HG03520 (cell line): ENCODE measurements around the gene PIK3R1.
A peak's percentile ranks its signal among the peaks of the same experiment; 100 is the strongest.

Experiments
- ATAC-seq: cut with Tn5 transposase; IDR thresholded peaks from one replicate; pipeline ENCODE4 v1.9.1; 2021; ENCODE audit warnings: mild to moderate bottlenecking, moderate library complexity; ENCODE audit not compliant: unreplicated experiment

Gene PIK3R1

DNA sequence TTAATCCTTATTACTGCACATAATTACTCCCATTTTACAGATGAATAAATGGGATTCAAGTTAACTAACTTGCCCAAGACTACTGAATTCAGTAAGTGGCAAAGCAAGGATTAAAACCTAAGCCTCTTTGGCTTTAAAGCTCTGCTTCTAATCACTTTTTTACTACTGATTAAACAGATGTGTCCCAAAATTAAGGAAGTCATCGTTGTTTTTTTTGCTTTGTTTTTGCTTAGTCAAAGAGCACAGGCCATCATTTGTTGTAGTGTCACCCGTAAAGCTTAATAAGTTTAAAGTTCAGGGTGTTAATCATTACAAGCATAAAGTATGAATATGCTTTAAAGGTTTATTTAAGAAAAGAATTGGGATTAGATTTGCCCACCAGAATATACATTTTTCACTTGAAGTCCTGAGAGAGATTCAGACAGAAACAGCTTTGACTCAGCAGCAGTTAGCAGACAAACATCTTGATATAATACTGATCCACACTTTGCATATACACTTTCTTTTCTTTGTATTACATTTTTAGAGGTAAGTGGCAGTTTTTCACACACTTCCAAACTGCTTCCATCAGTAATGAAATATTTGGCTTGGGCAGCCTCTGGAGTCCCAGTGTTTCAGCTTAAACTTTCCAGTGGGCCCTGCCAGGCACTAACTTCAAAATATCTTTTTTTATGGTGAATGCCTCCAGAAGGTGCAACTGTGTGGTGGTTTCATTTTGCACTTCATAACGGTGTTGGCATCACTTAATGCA, 52.7 kb downstream of the PIK3R1 start:
- ATAC-seq: peak; percentile 53

DNA sequence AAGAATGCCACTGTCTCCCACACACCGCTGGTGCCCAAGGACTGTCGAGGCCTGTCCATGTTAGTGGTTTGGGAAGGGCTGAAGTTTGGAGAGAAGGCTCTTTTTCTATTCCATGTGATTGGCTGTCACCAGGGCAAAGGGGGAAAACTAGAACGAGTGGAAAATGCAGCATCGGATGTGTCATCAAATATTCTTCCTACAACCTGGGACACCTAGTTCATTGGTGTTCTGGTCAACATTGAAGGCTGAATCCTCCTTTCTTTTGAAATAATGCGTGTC, 53.2 kb downstream of the PIK3R1 start:
- ATAC-seq: no peak

DNA sequence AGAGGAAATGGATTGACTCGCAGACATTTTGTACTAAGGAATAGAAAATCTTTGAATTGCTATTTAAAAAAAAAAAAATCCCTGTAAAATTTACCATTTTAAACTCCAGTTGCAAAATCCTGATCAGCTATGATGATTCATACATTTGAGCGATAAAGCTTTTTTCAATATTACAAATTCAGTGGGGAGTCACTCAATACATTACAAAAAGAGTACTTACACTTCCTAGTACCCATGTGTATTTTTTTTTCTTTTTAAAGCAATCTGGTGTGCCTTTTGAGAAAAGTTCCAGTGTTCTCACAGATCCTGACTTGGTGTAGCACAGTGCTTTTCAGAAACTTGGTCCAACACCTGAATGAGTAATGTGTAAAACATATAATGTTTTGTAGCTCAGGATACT, 54.3 kb downstream of the PIK3R1 start:
- ATAC-seq: no peak

DNA sequence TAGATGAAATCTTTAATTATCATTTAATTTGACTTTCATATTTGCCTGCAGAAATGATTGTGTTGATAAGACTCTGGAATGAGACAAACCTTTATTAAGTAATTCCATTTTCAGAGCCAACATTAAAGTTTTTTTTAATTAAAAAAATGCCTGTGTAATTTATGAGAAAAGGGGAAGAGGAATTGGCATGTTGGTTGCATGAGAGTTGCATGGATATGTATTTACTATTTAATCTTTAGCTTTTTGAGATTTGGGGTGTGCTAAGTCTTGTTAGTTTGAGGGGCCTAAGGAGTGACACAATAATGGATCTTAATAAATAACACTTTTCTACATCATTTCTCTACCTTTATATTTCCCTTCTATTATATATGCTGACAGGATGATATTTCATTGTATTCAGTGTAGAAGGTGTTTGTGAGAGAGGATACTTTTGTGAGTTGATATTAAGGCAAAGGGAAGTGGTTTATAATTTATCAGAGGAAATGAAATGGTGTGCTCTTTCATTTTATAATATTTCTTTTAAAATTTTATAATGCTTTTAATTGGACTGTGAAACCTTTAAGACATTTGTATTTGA, 54.9 kb downstream of the PIK3R1 start:
- no peak for ATAC-seq

DNA sequence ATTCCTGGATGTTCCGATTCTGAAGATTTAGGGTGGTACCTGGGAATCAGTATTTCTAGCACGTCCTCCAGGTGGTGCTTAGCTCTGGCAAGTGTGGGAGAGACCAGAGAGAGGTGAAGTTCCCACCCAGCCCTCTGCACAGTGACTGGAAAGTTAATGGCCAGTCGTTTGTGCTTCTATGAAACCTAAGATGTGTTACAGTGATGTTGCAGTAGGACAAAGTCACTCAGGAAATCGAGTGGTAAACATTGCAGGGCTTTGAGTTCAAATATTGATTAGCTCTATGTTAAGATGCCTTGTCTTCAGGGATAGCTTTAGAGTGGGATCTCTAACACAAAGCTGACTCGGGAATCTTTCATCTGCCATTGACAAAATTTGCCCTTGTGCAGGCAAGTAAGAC, 55.6 kb downstream of the PIK3R1 start:
- ATAC-seq: no peak

DNA sequence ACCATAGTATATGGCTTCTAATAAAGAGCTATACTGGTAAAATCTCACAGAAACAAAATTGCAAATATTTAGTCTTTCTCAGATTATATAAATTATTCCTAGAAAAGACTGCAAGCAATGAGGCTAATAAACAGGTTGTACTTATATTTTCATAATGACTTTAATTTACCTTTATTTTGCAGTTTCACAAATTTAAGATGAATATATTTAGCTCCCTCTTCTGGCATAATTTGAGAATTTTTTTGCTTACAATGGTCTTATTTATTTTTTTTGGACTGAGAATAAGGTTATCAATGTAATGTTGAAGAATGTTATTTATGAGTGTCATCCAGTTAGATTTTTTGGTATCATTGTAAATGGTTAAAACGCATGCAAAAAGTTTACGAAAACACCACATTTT, 56.7 kb downstream of the PIK3R1 start:
- ATAC-seq: no peak

DNA sequence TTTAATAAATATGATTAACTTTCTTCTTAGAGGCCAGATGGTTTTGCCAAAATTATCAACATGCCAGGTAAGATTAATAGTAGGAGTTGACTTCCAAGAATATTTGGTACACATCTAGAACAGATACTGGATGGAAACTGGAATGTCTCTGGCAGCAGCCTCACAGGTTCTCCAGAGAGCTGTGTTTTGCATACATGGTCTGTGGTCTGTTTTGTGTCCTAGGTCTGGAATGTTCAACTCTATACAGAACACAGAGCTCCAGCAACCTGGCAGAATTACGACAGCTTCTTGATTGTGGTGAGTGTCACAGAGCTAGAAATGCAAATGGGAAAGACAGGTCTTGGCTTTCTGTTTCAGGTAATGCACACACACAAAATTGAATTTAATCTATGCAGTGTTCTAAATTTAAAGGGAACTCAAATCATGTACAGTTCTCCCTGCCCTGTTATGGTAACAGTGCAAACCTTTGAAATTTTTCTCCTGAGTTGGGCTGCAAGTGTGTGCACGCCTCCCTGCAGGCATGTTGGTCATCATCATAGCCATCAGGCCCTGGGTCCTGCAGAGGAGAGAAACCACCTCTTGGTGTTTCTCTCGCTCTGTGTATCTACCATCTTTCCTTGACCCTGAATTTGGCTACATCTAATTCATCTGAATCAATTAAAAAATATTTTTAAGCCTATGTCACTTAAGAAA, 58.3 kb downstream of the PIK3R1 start:
- ATAC-seq: no peak

DNA sequence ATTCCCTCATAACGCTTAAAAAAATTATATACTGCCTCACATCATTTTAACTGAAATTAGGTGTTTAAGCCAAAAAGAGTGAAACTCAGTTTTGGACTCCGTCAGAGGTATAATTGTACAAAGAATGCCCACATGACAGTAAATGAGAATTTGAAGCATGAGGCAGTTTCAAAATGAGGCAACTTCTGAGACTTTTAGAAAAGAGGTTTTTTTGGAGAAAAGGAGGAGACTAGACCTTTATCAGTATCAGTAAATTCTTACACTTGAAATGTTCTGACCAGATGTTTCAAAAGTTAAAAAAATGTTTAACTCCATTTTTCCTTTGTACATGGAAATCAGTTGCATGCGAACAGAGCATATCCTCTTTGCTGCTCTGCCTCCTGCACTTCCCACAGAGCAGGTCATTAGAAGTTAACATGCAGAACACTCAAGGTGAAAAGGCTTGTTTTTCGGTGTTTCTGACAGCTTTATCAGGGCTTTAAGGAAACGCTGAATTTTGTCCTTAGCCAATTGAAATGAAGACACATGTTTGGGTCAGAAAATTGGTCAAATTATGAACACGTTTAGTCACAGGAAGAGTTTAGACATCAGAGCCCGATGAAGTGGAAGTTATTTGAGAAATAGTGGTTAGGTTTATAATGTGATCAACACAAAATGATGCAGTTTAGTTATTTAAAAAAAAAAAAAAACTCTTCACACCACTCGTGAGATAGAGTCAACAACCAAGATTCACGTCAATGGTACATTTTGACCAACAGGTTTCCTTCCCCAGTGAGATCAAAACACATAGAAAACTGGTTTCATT, 59.5 kb downstream of the PIK3R1 start:
- peak; percentile 47 for ATAC-seq

DNA sequence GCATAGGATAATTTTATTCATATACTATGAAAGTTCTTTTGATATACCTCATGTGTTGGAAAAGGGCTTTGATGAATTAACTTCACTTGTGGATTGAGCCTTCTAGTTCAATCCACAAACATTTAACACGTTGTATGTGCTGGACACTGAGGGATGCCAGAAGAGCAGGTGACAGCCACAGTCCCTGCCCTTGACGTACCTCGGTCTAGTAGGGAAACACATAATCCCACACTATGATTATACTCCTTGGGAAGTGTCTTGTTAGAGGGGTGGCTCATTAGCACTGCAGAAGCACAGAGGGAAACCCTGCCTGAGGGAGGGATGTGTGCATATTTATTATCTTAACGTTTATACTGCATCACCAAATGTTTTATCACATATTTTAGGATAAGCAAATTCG, 61.2 kb downstream of the PIK3R1 start:
- ATAC-seq: no peak

DNA sequence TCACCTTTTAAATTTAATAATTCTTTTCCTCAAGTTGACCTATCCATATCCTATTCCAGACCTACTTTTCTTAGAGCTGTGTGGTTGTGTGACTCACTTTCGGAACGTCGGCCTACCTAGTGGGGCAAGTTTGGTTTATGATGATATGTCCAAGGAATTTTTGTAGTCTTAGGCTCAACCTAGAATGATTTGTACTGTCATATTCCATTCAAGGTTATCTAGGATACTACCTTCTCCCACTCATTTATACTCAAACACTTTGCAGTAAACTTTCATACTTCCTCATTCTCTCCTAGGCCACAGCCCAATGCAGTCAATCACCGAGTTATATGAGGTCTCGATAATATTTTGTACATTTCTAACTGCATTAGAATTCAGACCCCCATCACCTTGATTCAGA, 61.9 kb downstream of the PIK3R1 start:
- no peak for ATAC-seq

DNA sequence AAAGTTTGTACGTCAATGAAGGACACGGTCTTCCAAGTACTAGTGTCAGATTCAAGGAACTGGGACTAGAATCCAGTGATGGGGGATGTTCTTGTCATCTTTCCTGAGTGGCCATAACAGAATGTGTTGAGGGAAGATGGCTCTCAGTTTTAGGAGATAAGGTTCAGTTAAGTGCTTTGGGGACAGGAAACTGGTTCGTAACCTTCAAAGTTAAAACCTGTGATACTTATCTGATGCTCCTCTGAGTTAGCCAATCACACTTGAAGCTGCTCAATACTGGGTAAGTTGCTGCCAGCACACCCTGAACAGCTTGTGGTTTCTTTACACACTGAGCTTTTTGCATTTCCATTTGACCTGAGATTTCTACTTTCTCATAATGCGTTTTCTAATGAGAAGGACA, 64.4 kb downstream of the PIK3R1 start:
- no peak for ATAC-seq

DNA sequence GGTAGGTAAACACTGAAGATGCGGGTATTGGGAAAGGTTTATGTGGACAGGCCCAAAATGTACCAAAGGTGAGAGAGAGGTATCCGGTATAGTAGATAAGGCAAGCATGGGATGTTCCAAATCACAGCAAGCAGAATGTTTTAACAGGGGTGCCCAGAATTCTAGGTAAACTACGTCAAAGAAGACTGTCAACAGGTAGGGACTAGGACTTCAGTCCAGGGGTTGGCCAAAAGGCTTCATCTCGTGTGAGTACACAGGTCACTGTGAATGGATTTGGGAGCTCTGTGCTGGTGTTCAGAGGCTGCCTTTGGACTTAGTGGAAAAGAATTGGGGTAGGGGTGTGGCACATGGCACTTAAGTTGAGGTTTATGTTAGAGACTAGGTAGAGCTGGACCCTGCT, 66.4 kb downstream of the PIK3R1 start:
- ATAC-seq: no peak

DNA sequence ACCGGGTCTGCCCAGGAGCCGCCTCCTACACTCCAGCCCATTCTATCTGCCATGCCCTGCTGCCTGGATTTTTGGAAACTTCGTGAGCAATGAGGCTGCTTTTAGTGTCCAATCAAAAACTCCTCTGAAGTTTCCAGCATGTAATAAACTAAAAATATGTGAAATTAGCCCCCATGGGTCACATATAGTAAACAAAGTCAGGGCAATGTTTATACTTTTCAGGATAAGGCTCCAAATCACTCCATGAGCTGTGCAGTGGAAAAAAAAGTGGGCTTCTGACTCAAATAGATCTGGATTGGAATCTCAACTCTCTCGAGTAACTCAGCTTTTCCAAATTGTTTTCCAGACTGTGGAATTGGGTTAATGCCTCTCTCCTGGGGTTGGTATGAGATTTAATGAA, 68.2 kb downstream of the PIK3R1 start:
- ATAC-seq: no peak

DNA sequence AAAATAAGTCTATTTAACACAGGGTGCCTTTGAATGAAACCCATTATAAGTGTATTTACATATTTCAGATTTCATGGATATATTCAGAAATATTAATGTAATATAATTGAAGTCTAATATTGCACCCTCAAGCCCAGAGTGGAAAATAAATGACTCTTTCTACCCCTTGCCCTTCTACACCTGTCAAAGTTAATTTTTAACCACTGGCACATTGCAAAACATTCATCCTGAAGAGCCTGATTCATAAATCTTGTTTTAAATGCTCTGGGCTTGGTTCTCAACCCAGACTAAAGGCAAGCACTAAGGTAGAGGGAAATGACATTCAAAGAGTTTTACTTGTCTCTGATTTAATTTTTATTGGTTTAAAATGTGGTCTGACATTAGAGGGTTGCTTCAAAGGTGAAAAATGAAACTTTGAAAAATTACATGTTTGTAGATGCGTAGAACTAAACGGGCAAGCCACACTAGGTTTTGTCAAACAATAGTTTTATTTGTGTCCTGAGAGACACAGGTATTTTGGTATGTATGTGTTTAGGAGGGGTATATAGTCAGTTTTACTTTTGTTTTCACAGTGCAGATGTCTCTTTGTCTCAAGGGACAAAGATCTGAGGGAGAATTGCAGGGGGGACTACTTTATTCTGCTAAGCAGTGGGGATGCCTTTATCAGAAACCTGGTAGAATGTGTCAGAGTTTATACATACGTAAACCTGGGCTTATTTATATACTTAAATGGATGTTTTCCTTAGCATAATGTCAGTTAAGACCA, 69.7 kb downstream of the PIK3R1 start:
- ATAC-seq: no peak

DNA sequence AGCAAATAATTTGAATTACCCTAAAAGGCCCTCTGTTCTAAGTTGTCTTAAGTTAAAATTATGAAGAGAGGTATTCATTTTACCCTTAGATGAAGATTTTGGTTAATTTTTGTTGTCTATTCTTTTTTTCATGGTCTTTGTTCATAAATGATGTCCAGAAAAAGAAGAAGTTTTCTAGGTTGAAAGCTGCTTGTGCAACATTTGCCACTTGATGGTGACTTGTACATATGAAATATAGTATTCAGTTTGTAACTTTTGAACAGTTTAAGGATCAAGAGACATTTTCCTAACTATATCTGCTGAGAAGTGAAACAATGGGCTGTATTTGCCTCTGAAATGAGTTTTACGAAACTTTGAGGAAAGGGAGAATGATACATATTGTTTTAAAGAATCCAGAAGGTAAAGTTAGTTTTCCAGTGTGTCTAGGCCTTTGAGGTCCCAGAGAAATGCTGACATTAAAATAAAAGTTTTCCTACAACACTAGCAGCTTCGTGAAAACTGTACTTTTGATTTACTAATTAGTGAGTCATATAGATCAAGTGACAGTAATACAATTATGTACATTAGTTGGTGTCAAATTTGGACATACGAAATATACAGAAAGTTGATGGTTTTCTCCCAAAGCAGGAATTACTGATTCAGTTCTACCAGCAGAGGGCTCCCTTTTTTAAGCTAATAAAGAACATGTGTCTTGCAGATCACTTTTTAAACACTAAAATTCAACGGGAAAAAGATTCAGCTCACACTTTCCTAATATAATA, 70.5 kb downstream of the PIK3R1 start:
- ATAC-seq: no peak

DNA sequence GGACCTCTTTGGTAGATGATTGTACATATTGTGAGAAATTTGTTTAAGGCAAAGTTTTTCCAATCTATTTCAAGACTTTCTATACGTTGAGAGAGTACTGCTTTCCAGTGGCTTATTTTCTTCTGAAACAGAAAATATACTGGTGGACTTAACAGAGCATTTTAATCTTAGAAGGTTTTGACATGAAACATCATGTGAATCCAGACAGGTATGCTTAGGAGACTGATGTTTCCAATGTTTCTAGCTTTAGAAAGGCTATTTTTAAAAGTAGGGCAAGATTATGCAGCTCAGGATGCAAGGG, 71.0 kb downstream of the PIK3R1 start:
- ATAC-seq: no peak

DNA sequence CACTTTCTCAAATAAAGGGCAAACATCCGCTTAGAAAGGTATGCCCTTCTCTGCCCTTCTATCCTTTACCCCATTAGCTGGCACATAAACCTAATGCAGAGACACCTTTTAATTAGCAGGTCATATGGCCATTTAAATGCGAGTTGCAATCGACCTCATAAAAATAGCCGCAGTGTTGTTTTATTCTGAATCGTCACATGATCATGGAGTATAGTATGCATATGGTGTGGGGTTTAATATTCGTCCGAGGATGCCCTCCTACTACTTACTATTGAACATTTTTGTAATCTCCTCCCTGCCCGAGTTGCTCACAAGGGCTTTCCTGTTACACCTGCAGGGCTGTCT, 72.0 kb downstream of the PIK3R1 start:
- ATAC-seq: no peak

DNA sequence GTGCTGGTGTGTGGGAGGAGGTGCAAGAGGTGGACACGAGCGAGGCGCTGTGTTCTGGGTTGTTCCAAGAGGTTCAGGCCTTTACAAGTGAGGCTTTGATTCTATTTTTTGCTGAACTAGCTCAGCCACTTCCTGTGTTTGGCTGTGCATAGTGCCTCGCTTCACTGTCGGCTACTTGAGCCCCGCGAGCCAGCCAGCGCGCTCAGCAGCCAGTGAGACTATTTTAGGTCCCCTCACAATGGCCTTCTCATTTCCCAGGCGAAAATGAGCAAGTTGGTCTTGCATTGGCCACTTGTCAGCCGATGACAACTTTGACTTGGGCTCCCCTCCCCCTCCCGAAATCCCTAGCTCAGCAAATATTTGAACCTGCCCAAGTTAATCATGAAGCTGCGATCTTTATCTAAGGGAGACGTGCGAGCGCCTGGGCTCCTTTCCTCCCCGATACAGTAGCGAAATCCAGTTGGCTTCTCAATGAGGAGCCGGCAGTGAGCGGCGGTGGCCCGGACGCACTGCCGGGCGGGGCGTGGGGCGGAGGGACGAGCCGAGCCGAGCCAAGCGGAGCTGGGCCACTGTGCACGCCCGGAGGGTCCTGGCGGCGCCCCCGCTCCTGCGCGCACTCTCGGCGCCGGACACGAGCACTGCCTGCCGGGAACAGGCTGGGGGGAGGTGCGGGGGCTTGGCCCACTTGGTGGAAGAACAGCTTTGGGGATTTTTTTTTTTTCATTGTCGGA, 72.6 kb downstream of the PIK3R1 start:
- ATAC-seq: peak; percentile 68

DNA sequence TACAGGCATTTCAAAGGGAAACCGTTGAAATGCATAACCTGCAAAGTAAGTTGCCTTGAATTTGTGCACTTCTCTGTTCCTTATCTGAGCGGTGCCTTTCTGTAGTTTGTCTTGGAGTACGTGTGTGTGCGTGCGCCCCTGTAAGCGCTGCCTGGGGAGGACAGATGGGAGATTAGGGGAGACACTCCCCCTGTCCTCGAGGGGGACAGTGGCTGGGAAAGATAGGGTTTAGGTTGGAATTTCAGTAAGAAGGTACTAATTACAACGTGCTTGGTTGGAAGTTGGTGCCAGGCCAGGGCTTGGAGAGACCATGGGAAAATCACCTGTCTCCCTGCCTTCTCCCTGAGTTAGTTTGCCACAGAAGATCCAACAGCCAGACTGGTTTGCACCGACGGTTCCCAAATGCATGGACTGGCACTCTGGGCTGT, 73.2 kb downstream of the PIK3R1 start:
- ATAC-seq: peak; percentile 12

DNA sequence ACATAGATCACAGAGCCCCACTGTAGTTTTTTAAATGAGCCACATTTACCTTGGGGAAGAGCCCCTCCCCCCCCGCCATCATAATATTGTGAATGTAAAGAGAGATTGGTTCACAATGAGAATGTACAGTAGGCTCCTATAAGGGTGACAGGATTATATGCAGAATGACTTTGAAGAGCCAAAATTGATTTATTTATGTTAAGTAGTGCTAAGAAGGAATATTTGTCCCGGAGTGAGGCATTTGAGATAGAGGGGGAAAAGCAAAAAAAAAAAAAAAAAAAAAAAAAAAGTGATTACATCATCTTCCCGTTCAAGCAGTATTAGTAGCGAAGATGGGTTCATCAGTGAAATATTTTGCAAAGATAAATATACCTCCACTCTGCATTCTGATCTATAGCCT, 73.9 kb downstream of the PIK3R1 start:
- ATAC-seq: no peak
